Hindlimb muscle (tissue), 1 donor: ENCODE data around the gene TTLL11. TPM values are rescaled to one million over a fixed set of nuclear protein-coding genes. Genes with fewer than 3 reads are reported as not detected.
"Not testable (repeated sequence)": the region's sequence is repeated elsewhere in the genome, so short reads cannot be mapped to it uniquely, and the experiment has no call there.

Experiments
- DNase-seq: peaks from one replicate; pipeline ENCODE4 v3.0.0-alpha.2; 2013
- polyA plus RNA-seq: library from polyadenylated mRNA; unstranded; fragments of 120-200 nt; gene quantifications from one replicate; pipeline ENCODE4 v1.2.1, GENCODE V29; 2013; ENCODE audit not compliant: insufficient read length

The TTLL11 gene
- polyA plus RNA-seq, 1 donor: 27.9 TPM

GRCh38 chr9:121896545-121896943, 196.6 kb downstream of the TTLL11 start:
- DNase-seq: no peak

GRCh38 chr9:121895818-121896544, 197.1 kb downstream of the TTLL11 start:
- DNase-seq: no peak

GRCh38 chr9:121895358-121895757, 197.8 kb downstream of the TTLL11 start:
- DNase-seq: no peak

GRCh38 chr9:121894380-121894779, 198.7 kb downstream of the TTLL11 start:
- DNase-seq: not testable (repeated sequence)

- no peak for DNase-seq
These were observed 199.3 kb downstream of the TTLL11 start for GRCh38 chr9:121893786-121894185.

GRCh38 chr9:121892706-121893105, 200.4 kb downstream of the TTLL11 start:
- DNase-seq: no peak

GRCh38 chr9:121890746-121891145, 202.4 kb downstream of the TTLL11 start:
- no peak for DNase-seq

GRCh38 chr9:121889990-121890563, 203.0 kb downstream of the TTLL11 start:
- no peak for DNase-seq

- no peak for DNase-seq
These were observed 204.7 kb downstream of the TTLL11 start for GRCh38 chr9:121888438-121888775.

- DNase-seq: no peak
These were observed 205.3 kb downstream of the TTLL11 start for GRCh38 chr9:121887553-121888437.

GRCh38 chr9:121886759-121887485, 206.2 kb downstream of the TTLL11 start:
- DNase-seq: no peak

- no peak for DNase-seq
These were observed 207.7 kb downstream of the TTLL11 start for GRCh38 chr9:121885345-121885901.

- DNase-seq: no peak
These were observed 209.0 kb downstream of the TTLL11 start for GRCh38 chr9:121884057-121884541.

- no peak for DNase-seq
These were observed 209.6 kb downstream of the TTLL11 start for GRCh38 chr9:121883281-121884056.

- no peak for DNase-seq
These were observed 211.1 kb downstream of the TTLL11 start for GRCh38 chr9:121881920-121882500.

- no peak for DNase-seq
These were observed 212.7 kb downstream of the TTLL11 start for GRCh38 chr9:121880343-121880898.

- DNase-seq: no peak
These were observed 214.8 kb downstream of the TTLL11 start for GRCh38 chr9:121878271-121878822.

GRCh38 chr9:121876658-121877271, 216.3 kb downstream of the TTLL11 start:
- no peak for DNase-seq

- no peak for DNase-seq
These were observed 216.9 kb downstream of the TTLL11 start for GRCh38 chr9:121876255-121876654.

- DNase-seq: no peak
These were observed 218.6 kb downstream of the TTLL11 start for GRCh38 chr9:121874524-121874923.
